AG09319 (cell line): ENCODE measurements around the gene SORBS2.

Experiments
- DNase-seq: peaks from one replicate; pipeline ENCODE4 v3.0.0-alpha.2; 2010; ENCODE audit warnings: low read depth; ENCODE audit errors: extremely low read depth
- CTCF ChIP-seq: IDR thresholded peaks from 2 replicates; pipeline ENCODE4 v1.5.1; 2011; ENCODE audit warnings: low read depth, mild to moderate bottlenecking, inconsistent platforms, low read length, moderate library complexity

SORBS2 gene

GRCh38 chr4:185779517-185779916 is 32.5 kb downstream of the SORBS2 start:
- DNase-seq: no peak
- TF ChIP-seq CTCF: no peak

GRCh38 chr4:185778307-185778706 is 33.7 kb downstream of the SORBS2 start:
- TF ChIP-seq CTCF: no peak
- no peak for DNase-seq

GRCh38 chr4:185775792-185776555 is 36.0 kb downstream of the SORBS2 start:
- DNase-seq: no peak
- no peak for TF ChIP-seq CTCF

- no peak; the same call in 1 of the 2 replicates for TF ChIP-seq CTCF
- DNase-seq: peak; percentile 36
These were observed 36.9 kb downstream of the SORBS2 start for GRCh38 chr4:185774845-185775680.

- DNase-seq: no peak
- TF ChIP-seq CTCF: no peak
These were observed 37.8 kb downstream of the SORBS2 start for GRCh38 chr4:185774131-185774653.

- no peak for TF ChIP-seq CTCF
- DNase-seq: no peak
These were observed 38.6 kb downstream of the SORBS2 start for GRCh38 chr4:185773419-185773818.
